Activated T-helper 1 cell treated with Interleukin-2 at 50 U/mL for 16 hours (primary cell): Measurements from ENCODE around the gene TPGS1.

Experiments used
- DNase-seq: peaks from one replicate; pipeline ENCODE4 v3.0.0-alpha.2; 2020; ENCODE audit warnings: low read depth

TPGS1 gene

GRCh38 chr19:495402-496111 is 11.7 kb upstream of the TPGS1 start:
- DNase-seq: no peak

- no peak for DNase-seq
Measured at GRCh38 chr19:496112-496665, 11.1 kb upstream of the TPGS1 start, which contains the start of gene MADCAM1. Gene MADCAM1, plus strand, starts transcription at chr19:496486. Its CDS starts 14 bp downstream, at chr19:496500.

- DNase-seq: no peak
Measured at GRCh38 chr19:496986-497385, 10.3 kb upstream of the TPGS1 start.

GRCh38 chr19:497491-497868 is 9.8 kb upstream of the TPGS1 start:
- DNase-seq: no peak

- DNase-seq: no peak
Measured at GRCh38 chr19:497869-498510, 9.3 kb upstream of the TPGS1 start.

- no peak for DNase-seq
Measured at GRCh38 chr19:498511-498891, 8.8 kb upstream of the TPGS1 start.

GRCh38 chr19:498977-499623 is 8.2 kb upstream of the TPGS1 start:
- DNase-seq: no peak

- no peak for DNase-seq
Measured at GRCh38 chr19:501646-502045, 5.7 kb upstream of the TPGS1 start.

GRCh38 chr19:504616-505015 is 2.7 kb upstream of the TPGS1 start:
- DNase-seq: no peak

- peak; percentile 88 for DNase-seq
Measured at GRCh38 chr19:506404-507285, 652 bp upstream of the TPGS1 start.

GRCh38 chr19:508204-509150 is 1.2 kb downstream of the TPGS1 start:
- DNase-seq: no peak

- peak; percentile 86 for DNase-seq
Measured at GRCh38 chr19:510606-511100, 3.4 kb downstream of the TPGS1 start.

- peak; percentile 81 for DNase-seq
Measured at GRCh38 chr19:511101-511851, 4.0 kb downstream of the TPGS1 start.

- DNase-seq: no peak
Measured at GRCh38 chr19:512547-513365, 5.5 kb downstream of the TPGS1 start.

- DNase-seq: no peak
Measured at GRCh38 chr19:513368-514165, 6.3 kb downstream of the TPGS1 start.

- no peak for DNase-seq
Measured at GRCh38 chr19:514166-514663, 6.9 kb downstream of the TPGS1 start.

- no peak for DNase-seq
Measured at GRCh38 chr19:517721-518597, 10.7 kb downstream of the TPGS1 start.
